DMS114 treated with DMSO at 0.1 percent for 48 hours (cell line): ENCODE results near the gene SRRM4.
"Not testable (repeated sequence)": the region's sequence is repeated elsewhere in the genome, so short reads cannot be mapped to it uniquely, and the experiment has no call there.

Source experiments
- DNase-seq: peaks from one replicate; lab custom pipeline; 2025; ENCODE audit not compliant: unreplicated experiment; lab: John Stamatoyannopoulos, UW

Gene SRRM4

DNA sequence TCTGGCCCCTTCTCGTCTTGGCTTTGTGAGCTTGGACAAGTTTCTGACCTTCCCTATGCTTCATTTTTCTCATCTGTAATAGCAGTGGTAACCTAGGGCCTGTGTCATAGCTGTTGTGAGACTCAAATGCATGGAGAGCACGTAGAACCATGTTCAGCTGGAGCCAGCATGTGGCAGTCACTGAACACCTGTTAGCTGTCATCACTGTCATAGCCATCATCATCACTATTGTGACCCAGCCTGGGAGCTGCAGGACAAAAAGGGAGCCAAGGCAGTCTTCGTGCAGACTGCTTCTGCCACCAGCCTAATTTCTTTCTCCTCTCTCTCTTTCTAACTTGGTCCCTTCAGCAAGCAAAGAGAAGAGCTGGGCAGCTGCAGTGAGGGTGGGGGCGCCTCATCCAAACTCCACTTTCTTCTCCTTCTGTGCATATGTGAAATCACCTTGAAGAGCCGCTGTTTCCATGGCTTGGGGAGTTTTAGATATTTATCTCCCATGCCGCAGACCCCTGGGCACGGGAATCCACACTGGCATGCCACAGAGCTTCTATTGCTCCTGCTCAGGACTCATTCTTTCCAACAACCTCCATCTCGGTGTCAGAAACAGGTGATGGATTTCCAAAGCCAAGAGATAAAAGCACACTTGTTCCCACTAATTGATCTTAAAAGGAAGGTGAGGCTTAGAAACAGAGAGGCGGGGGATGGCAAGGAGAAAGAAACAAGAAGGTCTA lies 87.0 kb downstream of the SRRM4 start:
- DNase-seq, result no peak

DNA sequence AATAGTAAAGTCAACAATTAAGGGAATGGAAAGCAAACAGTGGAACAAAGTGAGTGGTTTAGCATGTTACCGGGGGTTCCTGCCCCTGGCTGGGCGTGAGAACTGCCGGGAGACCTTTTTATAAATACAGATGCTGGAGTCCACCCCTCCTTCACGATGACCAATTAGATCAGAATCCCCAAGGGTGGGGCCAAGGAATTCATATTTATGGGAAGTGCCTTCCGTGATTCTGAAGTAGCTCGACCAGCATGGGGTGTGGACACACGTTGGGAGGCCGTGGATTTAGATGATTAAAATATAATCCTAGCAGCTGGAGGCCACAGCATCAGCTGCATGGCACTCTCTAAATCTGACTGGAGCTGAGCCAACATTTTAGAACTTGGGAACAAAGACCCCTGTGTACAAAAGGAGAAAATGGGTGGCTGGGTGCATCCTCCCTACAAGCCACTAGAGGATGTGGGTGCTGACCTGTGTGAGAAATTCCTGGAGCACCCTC lies 87.9 kb downstream of the SRRM4 start:
- DNase-seq, result no peak

GRCh38 chr12:119071176-119071575 lies 89.8 kb downstream of the SRRM4 start:
- DNase-seq, result no peak

- no peak for DNase-seq
These were observed 90.4 kb downstream of the SRRM4 start for GRCh38 chr12:119071638-119072231.

DNA sequence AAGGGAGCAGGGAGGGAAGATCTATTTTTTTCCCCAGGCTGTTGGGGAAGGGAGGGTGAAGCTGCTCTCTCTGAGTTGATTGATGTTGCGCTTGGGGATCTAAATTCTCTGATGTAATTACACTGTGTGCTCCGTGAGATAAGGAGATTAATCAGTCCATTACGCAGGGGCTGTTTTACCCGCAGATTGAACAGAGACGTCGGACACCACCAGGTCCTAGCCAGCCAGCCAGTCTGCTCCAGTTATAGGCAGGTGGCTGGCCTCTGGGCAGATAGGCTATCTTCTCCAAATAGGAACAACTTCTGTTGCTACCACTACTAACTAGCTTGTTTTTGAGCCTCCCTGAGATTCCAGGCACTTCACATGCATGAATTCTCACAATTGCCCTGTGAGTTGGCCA lies 91.1 kb downstream of the SRRM4 start:
- DNase-seq, result no peak

DNA sequence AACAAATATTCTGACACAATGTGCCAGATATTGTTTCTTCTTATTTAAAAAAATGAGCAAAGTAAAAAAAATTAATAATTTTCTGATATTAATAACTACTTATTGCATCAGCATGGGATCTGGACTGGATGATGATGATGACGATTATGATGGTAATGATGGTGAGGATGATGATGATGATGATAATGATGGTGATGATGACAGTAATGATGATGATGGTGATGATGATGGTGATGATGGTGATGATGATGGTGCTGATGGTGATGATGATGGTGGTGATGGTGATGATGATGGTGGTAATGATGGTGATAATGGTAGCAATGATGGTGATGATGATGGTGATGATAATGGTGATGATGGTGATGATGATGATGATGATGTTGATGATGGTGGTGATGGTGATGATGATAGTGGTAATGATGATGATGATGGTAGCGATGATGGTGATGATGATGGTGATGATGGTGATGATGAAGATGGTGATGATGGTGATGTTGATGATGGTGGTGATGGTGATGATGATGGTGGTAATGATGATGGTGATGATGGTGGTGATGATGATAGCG lies 94.0 kb downstream of the SRRM4 start:
- no peak for DNase-seq

DNA sequence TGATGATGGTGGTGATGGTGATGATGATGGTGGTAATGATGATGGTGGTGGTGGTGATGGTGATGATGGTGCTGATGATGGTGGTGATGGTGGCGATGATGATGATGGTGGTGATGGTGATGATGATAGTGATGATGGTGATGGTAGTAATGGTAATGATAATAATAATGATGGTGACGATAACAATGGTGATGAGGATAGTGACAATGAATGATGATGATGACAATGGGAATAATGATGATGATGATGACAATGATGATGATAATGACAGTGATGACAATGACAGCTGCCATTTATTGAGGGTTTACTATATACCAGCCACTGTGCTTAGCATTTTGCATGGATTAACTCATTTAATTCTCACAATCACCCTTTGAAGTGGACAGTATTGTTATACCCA lies 94.6 kb downstream of the SRRM4 start:
- no peak for DNase-seq

GRCh38 chr12:119079530-119079929 lies 98.2 kb downstream of the SRRM4 start:
- DNase-seq, result no peak

GRCh38 chr12:119082016-119082415 lies 100.7 kb downstream of the SRRM4 start:
- no peak for DNase-seq

GRCh38 chr12:119082496-119082895 lies 101.2 kb downstream of the SRRM4 start:
- DNase-seq, result no peak

- no peak for DNase-seq
These were observed 107.5 kb downstream of the SRRM4 start for GRCh38 chr12:119088685-119089379.

GRCh38 chr12:119089380-119090013 lies 108.2 kb downstream of the SRRM4 start:
- DNase-seq, result no peak

GRCh38 chr12:119090276-119090675 lies 108.9 kb downstream of the SRRM4 start:
- DNase-seq, result no peak

GRCh38 chr12:119090865-119091264 lies 109.5 kb downstream of the SRRM4 start:
- no peak for DNase-seq

- DNase-seq, result no peak
These were observed 115.3 kb downstream of the SRRM4 start for GRCh38 chr12:119096429-119097202.

GRCh38 chr12:119100933-119101332 lies 119.6 kb downstream of the SRRM4 start:
- DNase-seq, result no peak

GRCh38 chr12:119102274-119102673 lies 120.9 kb downstream of the SRRM4 start:
- no peak for DNase-seq

DNA sequence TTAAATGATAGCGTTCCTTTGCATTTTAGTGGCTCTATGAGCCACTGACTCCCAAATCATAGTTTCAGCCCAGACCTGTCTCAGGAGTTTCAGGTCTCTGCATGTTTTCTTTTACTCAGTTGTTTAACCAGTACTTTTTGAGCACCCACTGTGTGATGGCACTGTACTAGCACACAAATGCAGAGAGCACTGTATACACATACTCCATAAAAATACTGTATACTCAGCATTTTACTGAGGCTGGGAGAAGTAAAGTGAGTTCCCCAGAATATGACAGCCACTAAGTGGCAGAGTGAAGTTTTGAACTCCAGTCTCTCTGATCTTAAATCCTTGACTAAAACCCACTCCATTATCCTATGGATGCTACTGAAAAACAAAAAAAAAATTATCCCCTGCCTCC lies 121.4 kb downstream of the SRRM4 start:
- no peak for DNase-seq

DNA sequence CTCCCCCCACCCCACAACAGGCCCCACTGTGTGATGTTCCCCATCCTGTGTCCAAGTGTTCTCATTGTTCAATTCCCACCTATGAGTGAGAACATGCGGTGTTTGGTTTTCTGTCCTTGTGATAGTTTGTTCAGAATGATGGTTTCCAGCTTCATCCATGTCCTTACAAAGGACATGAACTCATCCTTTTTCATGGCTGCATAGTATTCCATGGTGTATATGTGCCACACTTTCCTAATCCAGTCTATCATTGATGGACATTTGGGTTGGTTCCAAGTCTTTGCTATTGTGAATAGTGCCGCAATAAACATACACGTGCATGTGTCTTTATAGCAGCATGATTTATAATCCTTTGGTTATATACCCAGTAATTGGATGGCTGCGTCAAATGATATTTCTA lies 123.6 kb downstream of the SRRM4 start:
- DNase-seq, result not testable (repeated sequence)

DNA sequence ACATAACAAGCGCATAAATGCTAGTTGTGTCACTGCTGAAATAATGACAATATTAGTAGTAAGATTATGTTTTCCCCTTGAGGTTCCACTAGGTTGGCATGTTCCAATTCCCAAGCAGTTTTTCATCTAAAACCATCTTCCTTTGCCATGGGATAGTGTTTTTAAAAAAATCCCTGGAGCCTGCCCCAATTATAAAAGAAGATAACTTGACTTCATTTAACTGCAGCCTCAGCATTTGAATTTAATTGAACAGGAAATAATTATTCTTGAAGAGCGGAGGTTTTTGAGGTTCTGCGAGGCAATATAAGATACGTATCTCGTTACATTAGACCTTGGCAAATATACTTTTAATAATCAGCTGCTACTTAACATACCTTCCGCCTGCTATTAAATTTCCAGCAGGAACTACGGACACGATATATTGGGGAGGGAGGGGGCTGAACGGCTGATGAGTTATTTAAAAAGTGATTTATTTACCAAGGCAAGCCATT lies 132.2 kb downstream of the SRRM4 start:
- no peak for DNase-seq
